Measurements from ENCODE around the gene FBXO11. TPM values are rescaled to one million over a fixed set of nuclear protein-coding genes. Genes with fewer than 3 reads are reported as not detected.

Gene FBXO11
- total and polyA plus RNA-seq, 7 donors, result 16.3 to 39.4 (median 31.0) TPM

GRCh38 chr2:47941936-47942335, 35.6 kb upstream of the FBXO11 start:
- intact Hi-C loops (cut with DNase I), result no loop called here

DNA sequence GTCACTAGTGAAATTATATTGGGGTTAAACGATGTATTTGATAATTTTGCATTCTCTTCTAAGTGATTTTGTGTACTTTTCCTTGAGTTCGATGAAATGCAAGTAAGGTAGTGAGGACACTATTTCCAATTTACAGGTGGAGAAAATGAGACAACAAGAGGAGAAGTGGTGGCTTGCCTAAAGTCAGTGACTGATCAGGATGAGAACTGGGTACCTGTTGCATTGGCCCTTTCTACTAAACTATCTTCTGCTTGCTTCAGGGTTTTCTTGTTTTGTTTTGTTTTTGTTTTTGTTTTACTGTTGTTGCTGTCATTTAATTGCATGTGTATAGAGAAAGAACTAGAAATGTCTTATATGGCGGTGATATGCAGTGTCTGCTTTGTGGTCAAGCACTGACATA, 31.4 kb upstream of the FBXO11 start:
- Histone ChIP-seq H3K4me1 (no peaks in the 10 kb centered on the region), H3K9me3 (no peaks in the 10 kb centered on the region), H3K27me3 (ENCODE audit: insufficient read depth in 3 of 3, low read length in 2 of 3) (no peaks in the 10 kb centered on the region), H3K4me3 (no peak overlapping the region), H3K27ac (no peak overlapping the region), H3K36me3 (ENCODE audit: insufficient read depth in 1 of 2, low read depth in 1 of 2) (no peaks in the 10 kb centered on the region)
- WGBS, 3 donors, result 90 to 96% (median 93%) methylated on average over 3 of the region's 3 CpGs
- TF ChIP-seq, protein P1, sequence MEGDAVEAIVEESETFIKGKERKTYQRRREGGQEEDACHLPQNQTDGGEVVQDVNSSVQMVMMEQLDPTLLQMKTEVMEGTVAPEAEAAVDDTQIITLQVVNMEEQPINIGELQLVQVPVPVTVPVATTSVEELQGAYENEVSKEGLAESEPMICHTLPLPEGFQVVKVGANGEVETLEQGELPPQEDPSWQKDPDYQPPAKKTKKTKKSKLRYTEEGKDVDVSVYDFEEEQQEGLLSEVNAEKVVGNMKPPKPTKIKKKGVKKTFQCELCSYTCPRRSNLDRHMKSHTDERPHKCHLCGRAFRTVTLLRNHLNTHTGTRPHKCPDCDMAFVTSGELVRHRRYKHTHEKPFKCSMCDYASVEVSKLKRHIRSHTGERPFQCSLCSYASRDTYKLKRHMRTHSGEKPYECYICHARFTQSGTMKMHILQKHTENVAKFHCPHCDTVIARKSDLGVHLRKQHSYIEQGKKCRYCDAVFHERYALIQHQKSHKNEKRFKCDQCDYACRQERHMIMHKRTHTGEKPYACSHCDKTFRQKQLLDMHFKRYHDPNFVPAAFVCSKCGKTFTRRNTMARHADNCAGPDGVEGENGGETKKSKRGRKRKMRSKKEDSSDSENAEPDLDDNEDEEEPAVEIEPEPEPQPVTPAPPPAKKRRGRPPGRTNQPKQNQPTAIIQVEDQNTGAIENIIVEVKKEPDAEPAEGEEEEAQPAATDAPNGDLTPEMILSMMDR (IDR thresholded peaks at IDR 0.05), result no peak
- intact Hi-C loops (cut with DNase I), result no loop called here
- ATAC-seq (no peak), DNase-seq (no peak)

More at GRCh38 chr2:47941936-47942335, 35.6 kb upstream of the FBXO11 start:
- H3K27me3 ChIP-seq (ENCODE audit: insufficient read depth in 3 of 3, low read length in 2 of 3), result no peaks in the 10 kb centered on the region
- WGBS, 3 donors, result 51 to 80% (median 64%) methylated on average over 2 of the region's 2 CpGs
- H3K27ac ChIP-seq, result no peak overlapping the region
- no peak overlapping the region for H3K4me3 ChIP-seq
- H3K4me1 ChIP-seq, result peaks cover 3% of the 10 kb centered on the region
- H3K36me3 ChIP-seq (ENCODE audit: insufficient read depth in 1 of 2, low read depth in 1 of 2), result no peaks in the 10 kb centered on the region
- ATAC-seq, result no peak
- DNase-seq, result no peak
- TF ChIP-seq, protein P1 (IDR thresholded peaks at IDR 0.05), result no peak
- no peaks in the 10 kb centered on the region for H3K9me3 ChIP-seq

DNA sequence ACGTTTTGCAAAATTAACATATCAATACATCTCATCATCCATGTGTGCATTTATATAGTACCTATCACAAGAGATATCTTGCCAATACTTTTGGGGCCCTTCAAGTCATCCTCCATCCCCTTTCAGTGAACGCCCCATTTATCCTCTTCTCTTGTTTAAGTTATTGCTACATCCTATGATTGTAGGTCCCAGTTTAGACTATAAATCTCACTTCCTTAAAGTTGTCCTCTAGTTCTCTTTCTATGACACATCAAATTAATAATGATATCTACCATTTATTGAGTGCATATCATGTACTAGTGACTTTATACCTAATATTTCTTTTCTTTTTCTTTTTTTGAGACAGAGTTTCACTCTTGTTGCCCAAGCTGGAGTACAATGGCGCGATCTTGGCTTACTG, 28.8 kb upstream of the FBXO11 start:
- Histone ChIP-seq H3K4me1 (no peaks in the 10 kb centered on the region), H3K36me3 (ENCODE audit: insufficient read depth in 1 of 2, low read depth in 1 of 2) (no peaks in the 10 kb centered on the region), H3K9me3 (no peaks in the 10 kb centered on the region), H3K27me3 (ENCODE audit: insufficient read depth in 3 of 3, low read length in 2 of 3) (no peaks in the 10 kb centered on the region), H3K27ac (no peak overlapping the region), H3K4me3 (no peak overlapping the region)
- no peak for DNase-seq
- no peak for ATAC-seq
- TF ChIP-seq, protein P1 (IDR thresholded peaks at IDR 0.05), result no peak
- intact Hi-C loops (cut with DNase I), result no loop called here
- WGBS, 3 donors, result 84 to 85% (median 85%) methylated on average over 4 of the region's 4 CpGs

- Histone ChIP-seq H3K9me3 (no peaks in the 10 kb centered on the region), H3K4me3 (no peak overlapping the region), H3K27ac (no peak overlapping the region), H3K27me3 (ENCODE audit: insufficient read depth in 3 of 3, low read length in 2 of 3) (no peaks in the 10 kb centered on the region), H3K36me3 (ENCODE audit: insufficient read depth in 1 of 2, low read depth in 1 of 2) (no peaks in the 10 kb centered on the region), H3K4me1 (no peaks in the 10 kb centered on the region)
- DNase-seq (no peak), ATAC-seq (no peak)
- WGBS, 3 donors, result 73 to 81% (median 80%) methylated on average over 3 of the region's 3 CpGs
- TF ChIP-seq, protein P1 (IDR thresholded peaks at IDR 0.05), result no peak
- intact Hi-C loops (cut with DNase I), result no loop called here
Measured at GRCh38 chr2:47918043-47918442, 11.7 kb upstream of the FBXO11 start.

GRCh38 chr2:47917276-47917961, 11.1 kb upstream of the FBXO11 start:
- Histone ChIP-seq H3K27ac (no peak overlapping the region), H3K36me3 (ENCODE audit: insufficient read depth in 1 of 2, low read depth in 1 of 2) (no peaks in the 10 kb centered on the region), H3K27me3 (ENCODE audit: insufficient read depth in 3 of 3, low read length in 2 of 3) (no peaks in the 10 kb centered on the region), H3K9me3 (no peaks in the 10 kb centered on the region), H3K4me1 (no peaks in the 10 kb centered on the region), H3K4me3 (no peak overlapping the region)
- WGBS, 3 donors, result 92 to 94% (median 94%) methylated on average over 3 of the region's 3 CpGs
- TF ChIP-seq, protein P1 (IDR thresholded peaks at IDR 0.05), result no peak
- no peak for DNase-seq
- no peak for ATAC-seq
- intact Hi-C loops (cut with DNase I), result no loop called here

All from psoas muscle (tissue), 8 donors.